Progenitor cell of endocrine pancreas (in vitro differentiated cells): Measurements from ENCODE around the gene RNF213. TPM values are rescaled to one million over a fixed set of nuclear protein-coding genes. Genes with fewer than 3 reads are reported as not detected.

Experiments used
- DNase-seq: peaks from one replicate; pipeline ENCODE4 v3.0.0; 2021; ENCODE audit warnings: low spot score; ENCODE audit not compliant: unreplicated experiment
- H3K27ac Mint-ChIP-seq: 2 replicates; pipeline ENCODE4 v1.8.0; 2021; ENCODE audit warnings: mild to moderate bottlenecking, moderate library complexity, mixed read lengths
- H3K27me3 Mint-ChIP-seq: 2 replicates; pipeline ENCODE4 v1.8.0; 2021; ENCODE audit warnings: mixed read lengths
- H3K36me3 Mint-ChIP-seq: 2 replicates; pipeline ENCODE4 v1.8.0; 2022; ENCODE audit warnings: mixed read lengths; ENCODE audit not compliant: insufficient read depth
- H3K4me1 Mint-ChIP-seq: 2 replicates; pipeline ENCODE4 v1.8.0; 2021; ENCODE audit warnings: low read depth, mixed read lengths
- H3K4me3 Mint-ChIP-seq: 2 replicates; pipeline ENCODE4 v1.8.0; 2021; ENCODE audit warnings: low read depth, mild to moderate bottlenecking, moderate library complexity, mixed read lengths
- H3K9me3 Mint-ChIP-seq: 2 replicates; pipeline ENCODE4 v1.8.0; 2021; ENCODE audit warnings: low read depth, mixed read lengths
- CTCF ChIP-seq: fragments of 200-600 bp; sonication (generic); IDR thresholded peaks from one replicate; pipeline ENCODE4 v1.5.0; 2021; ENCODE audit warnings: antibody characterized with exemption, mild to moderate bottlenecking; ENCODE audit not compliant: unreplicated experiment
- total RNA-seq: library from RNA; stranded (reverse); gene quantifications from 2 replicates; pipeline ENCODE4 v1.2.1, GENCODE V29; 2021

Gene RNF213
- total RNA-seq, 1 donor from 2014 or later: 57.6 TPM

GRCh38 chr17:80377798-80378197 is 117.1 kb downstream of the RNF213 start:
- H3K27ac Mint-ChIP-seq: no peak overlapping the region
- no peak overlapping the region for H3K4me3 Mint-ChIP-seq
- peaks cover 20% of the 10 kb centered on the region for H3K36me3 Mint-ChIP-seq
- no peaks in the 10 kb centered on the region for H3K9me3 Mint-ChIP-seq
- TF ChIP-seq CTCF: no peak
- no peaks in the 10 kb centered on the region for H3K27me3 Mint-ChIP-seq
- no peaks in the 10 kb centered on the region for H3K4me1 Mint-ChIP-seq
- DNase-seq: no peak

- no peak for TF ChIP-seq CTCF
- Mint-ChIP-seq H3K36me3 (peaks cover 27% of the 10 kb centered on the region), H3K4me3 (no peak overlapping the region), H3K9me3 (no peaks in the 10 kb centered on the region), H3K27ac (no peak overlapping the region), H3K4me1 (no peaks in the 10 kb centered on the region), H3K27me3 (no peaks in the 10 kb centered on the region)
- DNase-seq: no peak
These were observed 118.7 kb downstream of the RNF213 start for GRCh38 chr17:80379348-80379747.

DNA sequence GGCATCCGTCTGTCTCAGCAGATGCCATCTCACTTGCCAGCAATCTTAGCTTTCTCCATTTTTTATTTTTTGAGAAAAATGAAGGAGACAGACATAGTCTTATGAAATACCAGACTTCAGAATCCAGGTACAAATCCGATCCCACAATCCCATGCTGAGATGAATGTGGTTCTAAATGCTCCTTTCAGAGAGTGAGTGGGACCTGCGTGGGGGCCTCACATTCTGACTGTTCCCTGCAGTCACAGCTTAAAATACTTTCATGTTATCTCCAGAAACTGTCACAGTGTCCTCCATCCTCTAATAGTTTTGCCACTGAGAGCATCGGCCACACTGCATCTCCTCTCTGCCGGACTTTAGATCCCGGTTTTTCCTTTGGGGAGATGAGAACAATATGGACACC is 119.4 kb downstream of the RNF213 start:
- H3K4me1 Mint-ChIP-seq: no peaks in the 10 kb centered on the region
- no peak overlapping the region for H3K27ac Mint-ChIP-seq
- no peaks in the 10 kb centered on the region for H3K9me3 Mint-ChIP-seq
- H3K4me3 Mint-ChIP-seq: no peak overlapping the region
- no peak for DNase-seq
- peaks cover 25% of the 10 kb centered on the region for H3K36me3 Mint-ChIP-seq
- no peaks in the 10 kb centered on the region for H3K27me3 Mint-ChIP-seq
- TF ChIP-seq CTCF: no peak

GRCh38 chr17:80380555-80381002 is 119.9 kb downstream of the RNF213 start:
- Mint-ChIP-seq H3K27ac (no peak overlapping the region), H3K36me3 (peaks cover 25% of the 10 kb centered on the region), H3K4me1 (no peaks in the 10 kb centered on the region), H3K9me3 (no peaks in the 10 kb centered on the region), H3K27me3 (no peaks in the 10 kb centered on the region), H3K4me3 (no peak overlapping the region)
- TF ChIP-seq CTCF: no peak
- no peak for DNase-seq

- Mint-ChIP-seq H3K27me3 (no peaks in the 10 kb centered on the region), H3K4me1 (no peaks in the 10 kb centered on the region), H3K27ac (peak overlapping the region; percentile 15), H3K4me3 (no peak overlapping the region), H3K36me3 (peaks cover 23% of the 10 kb centered on the region), H3K9me3 (no peaks in the 10 kb centered on the region)
- no peak for TF ChIP-seq CTCF
- DNase-seq: no peak
These were observed 120.8 kb downstream of the RNF213 start for GRCh38 chr17:80381416-80381923.
